ENCODE measurements around the gene TRPC3.
A peak's percentile ranks its signal among the peaks of the same experiment; 100 is the strongest.

The TRPC3 gene

DNA sequence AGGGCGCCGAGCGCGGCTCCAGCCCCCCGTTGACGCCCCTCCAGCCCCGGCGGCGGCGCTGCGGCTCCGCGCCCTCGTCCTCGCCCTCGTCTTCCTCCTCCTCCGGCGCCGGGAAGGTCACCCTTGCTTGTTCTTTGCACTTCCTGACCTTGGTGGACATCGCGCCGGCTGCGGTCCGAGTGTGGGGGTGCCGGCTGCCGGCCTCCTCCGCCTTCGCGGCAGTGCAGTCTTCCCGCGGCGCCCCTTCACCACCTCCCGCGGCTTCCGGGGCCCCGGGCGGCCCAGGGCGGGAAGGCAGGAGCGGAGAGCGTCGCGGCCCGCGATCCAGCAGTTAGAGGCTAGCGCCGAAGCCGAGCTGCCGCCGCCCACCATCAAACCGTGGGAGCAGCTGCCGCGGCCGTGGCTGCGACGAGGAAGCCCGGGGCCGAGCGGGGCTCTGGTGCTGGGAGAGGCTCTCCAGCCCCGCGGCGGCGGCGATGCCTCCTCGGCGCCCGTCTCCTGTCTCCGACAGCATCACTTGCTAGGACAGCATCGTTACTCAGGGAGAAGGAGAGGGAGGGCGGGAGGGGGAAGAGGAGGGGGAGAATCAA, at the start of gene TRPC3:
TRPC3 (minus strand) TSS at position 540 of the 590 bp plus-strand sequence; CDS start at position 160, 380 bp downstream.
- Histone ChIP-seq H3K27ac (ENCODE audit: low read depth, low read length) (no peak within 1 kb of the TSS), H3K9me3 (ENCODE audit: control insufficient read depth, insufficient read depth, low read depth, low read length) (no peaks in the 10 kb centered on the region), H3K36me3 (ENCODE audit: control insufficient read depth, insufficient read depth, low read length) (no peaks in the 10 kb centered on the region), H3K4me1 (ENCODE audit: control insufficient read depth, insufficient read depth, low read length) (no peaks in the 10 kb centered on the region), H3K4me3 (ENCODE audit: low read depth, low read length) (peak within 1 kb of the TSS; percentile 75), H3K9ac (ENCODE audit: low read length) (peak within 1 kb of the TSS; percentile 25), H3K27me3 (ENCODE audit: control insufficient read depth, insufficient read depth, low read length) (peaks cover 95% of the 10 kb centered on the region)

DNA sequence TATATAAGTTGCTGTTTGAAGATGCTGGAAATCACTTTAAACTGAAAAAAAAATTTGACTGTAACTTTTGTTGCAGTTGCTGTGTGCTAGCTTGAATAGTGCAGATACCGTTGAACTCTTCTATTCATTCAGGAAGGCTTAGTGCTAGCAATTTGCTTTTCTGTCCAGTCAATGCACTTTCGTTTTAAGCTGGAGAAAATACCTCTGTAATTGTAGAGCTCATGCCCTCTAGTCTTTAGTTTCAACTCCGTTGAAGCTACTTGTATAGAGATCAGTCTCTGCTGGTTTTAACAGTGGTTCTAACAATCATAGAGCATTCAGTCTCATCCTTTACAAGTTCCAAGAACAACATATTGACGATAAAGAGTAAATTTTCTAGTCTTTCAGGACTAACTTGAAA, 49.0 kb upstream of the TRPC3 start:
- no peak overlapping the region for H3K4me3 ChIP-seq (ENCODE audit: low read depth, low read length)
- no peaks in the 10 kb centered on the region for H3K9me3 ChIP-seq (ENCODE audit: control insufficient read depth, insufficient read depth, low read depth, low read length)
- no peaks in the 10 kb centered on the region for H3K36me3 ChIP-seq (ENCODE audit: control insufficient read depth, insufficient read depth, low read length)
- H3K27me3 ChIP-seq (ENCODE audit: control insufficient read depth, insufficient read depth, low read length), result peaks cover 4% of the 10 kb centered on the region; the same call in 1 of the 2 replicates
- no peaks in the 10 kb centered on the region for H3K4me1 ChIP-seq (ENCODE audit: control insufficient read depth, insufficient read depth, low read length)
- no peak overlapping the region for H3K27ac ChIP-seq (ENCODE audit: low read depth, low read length)
- no peak overlapping the region for H3K9ac ChIP-seq (ENCODE audit: low read length)

DNA sequence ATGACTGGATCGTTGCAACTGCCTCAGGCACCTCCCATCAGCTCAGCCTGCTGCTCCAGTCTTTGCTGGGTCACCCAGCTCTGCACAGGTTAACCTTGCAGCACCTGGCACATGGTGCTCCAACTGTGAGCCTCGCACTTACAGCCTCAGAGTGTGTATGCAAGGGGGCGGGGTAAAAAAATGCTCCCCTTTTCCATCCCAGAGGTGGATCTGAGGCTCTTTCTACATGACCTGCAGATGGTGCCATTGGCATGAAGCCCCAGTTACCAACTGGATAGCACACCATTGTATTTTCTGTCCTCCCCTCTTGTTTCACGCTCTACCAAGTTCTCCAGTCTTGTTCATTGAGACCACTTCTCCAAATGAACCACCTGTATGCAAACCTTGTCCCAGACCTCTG, 46.2 kb upstream of the TRPC3 start:
- Histone ChIP-seq H3K9ac (ENCODE audit: low read length) (no peak overlapping the region), H3K27me3 (ENCODE audit: control insufficient read depth, insufficient read depth, low read length) (peaks cover 4% of the 10 kb centered on the region; the same call in 1 of the 2 replicates), H3K27ac (ENCODE audit: low read depth, low read length) (no peak overlapping the region), H3K36me3 (ENCODE audit: control insufficient read depth, insufficient read depth, low read length) (no peaks in the 10 kb centered on the region), H3K9me3 (ENCODE audit: control insufficient read depth, insufficient read depth, low read depth, low read length) (no peaks in the 10 kb centered on the region), H3K4me1 (ENCODE audit: control insufficient read depth, insufficient read depth, low read length) (no peaks in the 10 kb centered on the region), H3K4me3 (ENCODE audit: low read depth, low read length) (no peak overlapping the region)

DNA sequence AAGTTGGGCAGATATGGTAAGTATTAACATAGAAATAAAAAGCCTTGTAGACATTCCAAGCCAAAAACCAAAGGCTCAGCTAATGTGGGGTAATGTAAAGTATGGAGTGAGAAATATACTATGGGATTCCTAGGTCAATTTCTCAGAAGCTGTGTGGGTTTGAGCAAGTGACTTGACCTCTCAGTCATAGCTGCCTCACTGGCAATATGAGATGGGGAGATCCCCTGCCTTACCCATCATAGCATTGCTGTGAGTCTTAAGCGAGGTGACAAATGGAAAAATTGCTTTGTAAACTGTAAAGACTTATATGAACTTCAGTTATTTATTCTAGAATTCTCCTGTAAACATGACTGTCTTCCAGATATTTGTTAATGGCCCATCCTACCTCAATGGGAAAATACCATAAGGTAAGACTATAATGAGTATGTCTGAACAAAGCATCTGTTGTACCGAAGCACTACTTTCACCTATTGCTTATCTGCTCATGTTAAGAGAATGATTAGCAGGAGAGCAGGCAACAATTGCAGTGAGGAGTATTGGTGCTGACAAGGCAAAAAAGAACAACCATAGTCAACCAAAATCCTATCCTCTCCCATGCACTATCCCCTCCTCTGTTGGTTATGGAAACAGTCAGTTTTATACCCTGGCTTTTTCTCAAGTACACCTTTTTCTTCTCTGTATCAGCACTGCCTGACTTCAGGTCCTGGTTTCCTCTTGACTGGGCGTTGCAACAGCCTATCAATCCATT, 44.1 kb upstream of the TRPC3 start:
- Histone ChIP-seq H3K27ac (ENCODE audit: low read depth, low read length) (no peak overlapping the region), H3K9me3 (ENCODE audit: control insufficient read depth, insufficient read depth, low read depth, low read length) (no peaks in the 10 kb centered on the region), H3K36me3 (ENCODE audit: control insufficient read depth, insufficient read depth, low read length) (no peaks in the 10 kb centered on the region), H3K27me3 (ENCODE audit: control insufficient read depth, insufficient read depth, low read length) (peaks cover 4% of the 10 kb centered on the region; the same call in 1 of the 2 replicates), H3K4me3 (ENCODE audit: low read depth, low read length) (no peak overlapping the region), H3K4me1 (ENCODE audit: control insufficient read depth, insufficient read depth, low read length) (no peaks in the 10 kb centered on the region), H3K9ac (ENCODE audit: low read length) (no peak overlapping the region)

DNA sequence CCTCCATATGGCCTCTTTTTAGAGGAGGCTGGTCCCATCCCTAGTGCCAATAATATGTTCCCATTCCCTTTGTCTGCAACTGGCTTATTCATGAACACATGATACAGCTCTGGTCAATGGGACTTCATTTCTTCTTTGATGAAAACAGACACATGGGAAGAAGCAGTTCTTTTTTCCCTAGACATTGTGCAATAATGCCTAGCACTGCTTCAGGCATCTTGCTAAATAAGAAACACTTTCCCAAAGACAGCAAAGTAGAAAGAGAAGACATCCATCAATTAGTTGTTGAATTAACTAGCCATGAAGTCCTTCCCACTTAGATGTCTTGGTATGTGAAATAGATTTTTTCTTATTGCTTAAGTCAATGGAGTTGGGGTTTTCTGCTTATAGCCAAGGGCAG, 40.1 kb upstream of the TRPC3 start:
- Histone ChIP-seq H3K4me3 (ENCODE audit: low read depth, low read length) (no peak overlapping the region), H3K9me3 (ENCODE audit: control insufficient read depth, insufficient read depth, low read depth, low read length) (no peaks in the 10 kb centered on the region), H3K27ac (ENCODE audit: low read depth, low read length) (no peak overlapping the region), H3K27me3 (ENCODE audit: control insufficient read depth, insufficient read depth, low read length) (peaks cover 4% of the 10 kb centered on the region; the same call in 1 of the 2 replicates), H3K4me1 (ENCODE audit: control insufficient read depth, insufficient read depth, low read length) (no peaks in the 10 kb centered on the region), H3K36me3 (ENCODE audit: control insufficient read depth, insufficient read depth, low read length) (no peaks in the 10 kb centered on the region), H3K9ac (ENCODE audit: low read length) (no peak overlapping the region)

DNA sequence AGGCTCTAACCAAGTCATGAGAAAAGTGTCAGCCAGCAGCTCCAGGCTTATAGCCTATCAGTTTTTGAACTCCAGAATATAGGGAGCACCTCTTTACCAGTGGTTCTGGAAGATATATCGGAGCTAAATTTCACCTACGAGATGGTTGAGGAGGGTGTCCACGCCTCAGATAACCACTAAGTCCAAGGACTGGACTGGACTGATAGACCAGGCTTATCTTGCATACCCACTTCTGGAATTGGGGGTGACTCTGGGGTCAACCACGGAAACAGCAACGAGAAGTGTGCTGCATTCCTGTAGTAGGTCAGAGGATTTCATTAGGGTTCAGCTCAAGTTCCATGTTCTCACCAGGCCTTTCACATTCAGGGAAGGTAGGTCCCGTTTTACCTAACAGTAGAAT, 38.6 kb upstream of the TRPC3 start:
- Histone ChIP-seq H3K27me3 (ENCODE audit: control insufficient read depth, insufficient read depth, low read length) (no peaks in the 10 kb centered on the region), H3K4me3 (ENCODE audit: low read depth, low read length) (no peak overlapping the region), H3K36me3 (ENCODE audit: control insufficient read depth, insufficient read depth, low read length) (no peaks in the 10 kb centered on the region), H3K4me1 (ENCODE audit: control insufficient read depth, insufficient read depth, low read length) (no peaks in the 10 kb centered on the region), H3K27ac (ENCODE audit: low read depth, low read length) (no peak overlapping the region), H3K9ac (ENCODE audit: low read length) (no peak overlapping the region), H3K9me3 (ENCODE audit: control insufficient read depth, insufficient read depth, low read depth, low read length) (no peaks in the 10 kb centered on the region)

DNA sequence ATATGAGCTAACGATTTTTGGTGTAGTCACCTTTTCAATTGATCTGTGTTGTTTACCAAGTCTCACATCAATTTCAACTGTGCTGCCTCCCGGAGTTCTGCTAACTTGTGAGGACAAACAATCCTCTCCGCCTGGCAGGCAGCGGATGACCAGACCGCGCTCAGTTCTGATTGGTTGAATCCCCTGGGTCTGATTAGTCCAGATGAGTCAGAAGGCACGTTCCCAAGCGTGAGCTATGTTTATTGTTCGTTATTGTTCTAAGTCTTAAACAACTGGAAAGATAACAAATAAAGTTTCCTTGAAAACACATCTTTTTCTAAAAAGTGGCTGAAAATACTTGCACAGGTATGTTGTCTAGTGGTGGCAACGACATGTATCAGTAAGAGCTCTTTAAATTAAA, 37.9 kb upstream of the TRPC3 start:
- H3K36me3 ChIP-seq (ENCODE audit: control insufficient read depth, insufficient read depth, low read length), result no peaks in the 10 kb centered on the region
- no peaks in the 10 kb centered on the region for H3K4me1 ChIP-seq (ENCODE audit: control insufficient read depth, insufficient read depth, low read length)
- no peaks in the 10 kb centered on the region for H3K9me3 ChIP-seq (ENCODE audit: control insufficient read depth, insufficient read depth, low read depth, low read length)
- H3K4me3 ChIP-seq (ENCODE audit: low read depth, low read length), result no peak overlapping the region
- no peak overlapping the region for H3K9ac ChIP-seq (ENCODE audit: low read length)
- no peaks in the 10 kb centered on the region for H3K27me3 ChIP-seq (ENCODE audit: control insufficient read depth, insufficient read depth, low read length)
- H3K27ac ChIP-seq (ENCODE audit: low read depth, low read length), result no peak overlapping the region

DNA sequence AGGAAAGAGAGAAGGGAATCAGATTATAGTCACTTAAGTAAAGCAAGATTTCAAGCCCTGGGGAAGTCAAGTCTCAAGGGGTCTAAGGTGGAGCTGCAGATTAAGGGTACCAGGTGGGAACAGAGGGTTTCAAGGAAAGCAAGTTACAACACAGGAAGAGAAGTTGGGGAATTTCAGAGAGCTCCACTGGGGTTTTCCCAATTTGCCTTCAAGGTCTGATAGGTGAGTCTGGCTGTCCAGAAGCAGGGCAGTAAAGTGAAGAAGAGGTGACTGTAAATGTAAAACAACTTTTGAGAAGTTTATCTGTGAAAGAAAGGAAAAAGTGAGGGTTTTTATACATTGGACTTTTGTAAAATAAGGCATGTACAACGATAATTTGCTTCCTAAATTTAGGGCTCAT, 37.1 kb upstream of the TRPC3 start:
- Histone ChIP-seq H3K27ac (ENCODE audit: low read depth, low read length) (no peak overlapping the region), H3K36me3 (ENCODE audit: control insufficient read depth, insufficient read depth, low read length) (no peaks in the 10 kb centered on the region), H3K4me1 (ENCODE audit: control insufficient read depth, insufficient read depth, low read length) (no peaks in the 10 kb centered on the region), H3K9ac (ENCODE audit: low read length) (no peak overlapping the region), H3K9me3 (ENCODE audit: control insufficient read depth, insufficient read depth, low read depth, low read length) (no peaks in the 10 kb centered on the region), H3K4me3 (ENCODE audit: low read depth, low read length) (no peak overlapping the region), H3K27me3 (ENCODE audit: control insufficient read depth, insufficient read depth, low read length) (no peaks in the 10 kb centered on the region)

DNA sequence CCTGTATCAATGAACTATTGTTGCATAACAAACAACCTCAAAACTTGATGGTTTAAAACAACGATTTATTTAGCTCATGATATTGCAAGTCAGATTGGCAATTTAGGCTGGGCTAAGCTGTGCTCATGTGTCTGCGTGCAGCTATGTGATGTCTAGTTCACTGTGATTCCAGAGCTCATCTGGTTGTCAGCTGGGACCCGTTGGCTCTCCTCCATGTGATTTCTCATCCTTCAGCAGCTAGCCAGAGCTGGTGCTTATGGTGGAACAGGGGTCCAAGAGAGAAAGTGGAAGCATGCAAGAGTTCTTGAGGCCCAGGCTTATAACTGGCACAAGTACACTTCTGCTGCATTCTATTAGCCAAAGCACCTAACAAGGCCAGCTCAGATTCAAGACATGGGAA, 28.8 kb upstream of the TRPC3 start:
- H3K4me3 ChIP-seq (ENCODE audit: low read depth, low read length), result no peak overlapping the region
- no peak overlapping the region for H3K9ac ChIP-seq (ENCODE audit: low read length)
- H3K4me1 ChIP-seq (ENCODE audit: control insufficient read depth, insufficient read depth, low read length), result 0 out of 2 replicates have a peak, but pooled peaks cover 3% of the 10 kb centered on the region
- no peaks in the 10 kb centered on the region for H3K36me3 ChIP-seq (ENCODE audit: control insufficient read depth, insufficient read depth, low read length)
- no peak overlapping the region for H3K27ac ChIP-seq (ENCODE audit: low read depth, low read length)
- no peaks in the 10 kb centered on the region for H3K9me3 ChIP-seq (ENCODE audit: control insufficient read depth, insufficient read depth, low read depth, low read length)
- H3K27me3 ChIP-seq (ENCODE audit: control insufficient read depth, insufficient read depth, low read length), result no peaks in the 10 kb centered on the region

DNA sequence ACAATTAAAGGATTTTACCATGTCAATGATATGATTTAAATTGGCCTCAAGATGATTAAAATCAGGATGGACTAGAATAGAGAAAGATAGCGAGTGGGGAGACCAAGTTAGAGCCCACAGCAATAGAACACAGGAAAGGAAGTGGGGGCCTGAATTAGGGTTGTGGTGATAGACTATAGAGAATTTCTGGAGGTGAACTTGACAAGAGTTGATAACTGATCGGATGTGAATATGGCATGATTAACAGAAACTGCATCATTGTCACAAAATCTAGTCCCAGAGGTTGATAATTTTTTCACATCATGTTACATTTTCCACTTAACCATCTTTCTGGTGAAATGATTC, 26.3 kb upstream of the TRPC3 start:
- no peaks in the 10 kb centered on the region for H3K9me3 ChIP-seq (ENCODE audit: control insufficient read depth, insufficient read depth, low read depth, low read length)
- H3K4me1 ChIP-seq (ENCODE audit: control insufficient read depth, insufficient read depth, low read length), result 0 out of 2 replicates have a peak, but pooled peaks cover 3% of the 10 kb centered on the region
- H3K27ac ChIP-seq (ENCODE audit: low read depth, low read length), result no peak overlapping the region
- H3K27me3 ChIP-seq (ENCODE audit: control insufficient read depth, insufficient read depth, low read length), result no peaks in the 10 kb centered on the region
- H3K9ac ChIP-seq (ENCODE audit: low read length), result no peak overlapping the region
- H3K36me3 ChIP-seq (ENCODE audit: control insufficient read depth, insufficient read depth, low read length), result no peaks in the 10 kb centered on the region
- H3K4me3 ChIP-seq (ENCODE audit: low read depth, low read length), result no peak overlapping the region

DNA sequence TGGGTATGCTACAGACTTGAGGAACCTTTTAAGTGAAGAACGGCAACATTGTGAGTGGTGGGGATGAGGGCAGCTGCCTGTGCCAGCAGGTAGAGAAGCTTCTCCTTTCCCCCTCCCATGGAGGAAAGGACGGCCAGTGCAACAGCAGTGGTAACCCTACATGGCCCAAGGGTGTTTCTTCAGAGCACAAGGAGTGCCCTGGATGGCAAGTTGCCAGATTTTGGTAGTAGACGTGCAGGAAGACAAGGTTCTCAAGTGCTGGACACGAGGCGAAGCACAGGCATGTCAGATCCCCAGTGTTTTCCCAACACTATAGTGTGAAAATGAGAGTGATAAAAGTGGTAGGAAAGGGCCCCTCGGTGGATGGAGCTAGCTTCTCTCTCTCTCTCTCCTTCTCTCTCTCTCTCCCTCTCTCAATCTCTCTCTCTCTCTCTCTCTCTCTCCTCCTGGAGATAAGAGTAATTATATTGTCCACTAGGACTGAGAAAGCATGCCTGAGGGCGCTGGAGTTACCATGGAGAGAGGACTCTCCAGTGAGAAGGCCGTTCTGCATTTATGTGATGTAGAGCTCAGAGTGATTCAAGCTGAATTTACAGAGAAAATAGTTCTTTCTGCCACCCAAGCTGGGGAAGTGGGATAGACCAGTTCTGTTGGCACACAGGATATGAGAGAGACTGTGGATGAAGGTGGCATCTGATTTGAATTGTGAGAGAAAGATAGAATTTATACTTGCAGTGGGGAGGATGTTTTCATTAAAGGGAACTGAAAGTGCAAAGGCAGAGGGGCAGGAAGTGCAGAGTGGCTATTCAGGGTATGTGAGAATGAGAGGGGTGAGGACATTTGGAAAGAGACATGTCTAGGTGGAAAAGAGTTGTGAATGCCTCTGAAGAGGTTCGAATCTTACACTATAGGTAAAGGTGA, 25.7 kb upstream of the TRPC3 start:
- Histone ChIP-seq H3K4me1 (ENCODE audit: control insufficient read depth, insufficient read depth, low read length) (0 out of 2 replicates have a peak, but pooled peaks cover 3% of the 10 kb centered on the region), H3K9ac (ENCODE audit: low read length) (no peak overlapping the region)

More for the DNA sequence above, 25.7 kb upstream of the TRPC3 start:
- Histone ChIP-seq H3K27me3 (ENCODE audit: control insufficient read depth, insufficient read depth, low read length) (no peaks in the 10 kb centered on the region), H3K9me3 (ENCODE audit: control insufficient read depth, insufficient read depth, low read depth, low read length) (no peaks in the 10 kb centered on the region), H3K36me3 (ENCODE audit: control insufficient read depth, insufficient read depth, low read length) (no peaks in the 10 kb centered on the region), H3K4me3 (ENCODE audit: low read depth, low read length) (no peak overlapping the region), H3K27ac (ENCODE audit: low read depth, low read length) (no peak overlapping the region)

Data from HUES6 (cell line).